ENCODE results near the gene ADGRG6. TPM values are rescaled to one million over a fixed set of nuclear protein-coding genes. Genes with fewer than 3 reads are reported as not detected.

Gene ADGRG6
- total and polyA plus RNA-seq, 2 of the 8 experiments (the other 6 are each of a cell fraction or from before 2014, with no cell fraction given), result 1.1 to 6.2 TPM

GRCh38 chr6:142331075-142331551 is 29.3 kb downstream of the ADGRG6 start:
- H2BK5ac ChIP-seq (ENCODE audit: low read depth, low read length), result no peak overlapping the region
- WGBS, 2 experiments (ENCODE audit: extremely low coverage in 1 of 2, insufficient coverage in 1 of 2, insufficient read length in 1 of 2, insufficient replicate concordance in 2 of 2, low coverage in 1 of 2, low lambda C conversion rate in 2 of 2, missing lambda C conversion rate in 1 of 2), result 73% methylated on average over 2 of the region's 2 CpGs; no CpG with 5 or more reads in 1 of the 2 experiments
- no peaks in the 10 kb centered on the region for H3K9me3 ChIP-seq (ENCODE audit: insufficient read depth in 2 of 2, low read depth in 1 of 2, low read length in 1 of 2)
- H3K36me3 ChIP-seq (ENCODE audit: control insufficient read depth in 2 of 4, insufficient read depth in 4 of 4, low read length in 3 of 4), result no peaks in the 10 kb centered on the region
- no peaks in the 10 kb centered on the region for H3K27me3 ChIP-seq (replicated peaks in 1 of 4; ENCODE audit: control insufficient read depth in 3 of 4, extremely low read depth in 1 of 4, insufficient read depth in 3 of 4, low read length in 3 of 4)
- H2BK120ac ChIP-seq (replicated peaks; ENCODE audit: low read depth, low read length), result no peak overlapping the region
- no peaks in the 10 kb centered on the region; the same call in 1 of the 2 replicates for H3K23me2 ChIP-seq (ENCODE audit: low read depth, low read length)
- H2AK5ac ChIP-seq (ENCODE audit: low read depth, low read length), result no peak overlapping the region
- H3K79me1 ChIP-seq (ENCODE audit: low read depth, low read length), result no peaks in the 10 kb centered on the region
- H2BK12ac ChIP-seq (ENCODE audit: low read depth, low read length), result no peak overlapping the region
- DNase-seq (ENCODE audit: low read depth in 1 of 2, low spot score in 2 of 2), result no peak
- no peak overlapping the region for H4K5ac ChIP-seq (ENCODE audit: insufficient read length, low read depth, low read length)
- no peak overlapping the region for H4K91ac ChIP-seq (replicated peaks; ENCODE audit: insufficient read length, low read length)
- H3K18ac ChIP-seq (ENCODE audit: extremely low read depth, low read length), result no peak overlapping the region
- H3K79me2 ChIP-seq (ENCODE audit: control insufficient read depth in 1 of 2, insufficient read depth in 2 of 2, low read length in 2 of 2), result no peaks in the 10 kb centered on the region
- H2AFZ ChIP-seq (ENCODE audit: low read length), result no peak overlapping the region
- no peak overlapping the region for H3K4me3 ChIP-seq (ENCODE audit: extremely low read depth in 1 of 4, insufficient read depth in 2 of 4, low read depth in 3 of 4, low read length in 4 of 4)
- ChIA-PET CTCF (ENCODE audit: partially characterized antibody) (interaction anchor here (0.8 to 1.2 kb wide), 4 partner anchors 9 to 99 kb away, joined by 3 to 4 read pairs (median 4); no protein-coding TSS in a partner anchor), POLR2A (ENCODE audit: partially characterized antibody) (no interaction called here)
- no peak overlapping the region for H4K8ac ChIP-seq (ENCODE audit: extremely low read depth, insufficient read depth, low read length)
- H3K14ac ChIP-seq (ENCODE audit: insufficient read length), result no peak overlapping the region
- H3K23ac ChIP-seq (ENCODE audit: insufficient read length), result no peak overlapping the region
- no peaks in the 10 kb centered on the region for H3K4me1 ChIP-seq (replicated peaks in 1 of 4; ENCODE audit: control insufficient read depth in 3 of 4, insufficient read depth in 4 of 4, low read length in 3 of 4)
- H2BK20ac ChIP-seq (ENCODE audit: low read length), result no peak overlapping the region
- H3K27ac ChIP-seq (ENCODE audit: low read depth, low read length), result no peak overlapping the region
- no peak overlapping the region for H3K4me2 ChIP-seq (ENCODE audit: insufficient read depth in 1 of 2, low read depth in 2 of 2, low read length in 2 of 2)
- no peak overlapping the region for H3K56ac ChIP-seq (replicated peaks; ENCODE audit: insufficient read length, low read depth, low read length)
- H3K9ac ChIP-seq (replicated peaks in 1 of 4; ENCODE audit: extremely low read depth in 1 of 4, low read depth in 3 of 4, low read length in 3 of 4), result no peak overlapping the region
- FAIRE-seq, result no peak
- H4K20me1 ChIP-seq (replicated peaks in 1 of 2; ENCODE audit: control insufficient read depth in 1 of 2, insufficient read depth in 2 of 2, low read length in 2 of 2), result no peaks in the 10 kb centered on the region
- H2BK15ac ChIP-seq (ENCODE audit: low read length), result no peak overlapping the region
- H3K4ac ChIP-seq (replicated peaks; ENCODE audit: insufficient read length, low read depth, low read length), result no peak overlapping the region
- TF ChIP-seq CTBP2 (IDR thresholded peaks at IDR 0.05; ENCODE audit: borderline replicate concordance, insufficient read depth, insufficient read length, low read length) (no peak), SP2 (IDR thresholded peaks at IDR 0.05; ENCODE audit: low read length) (no peak), CEBPB (IDR thresholded peaks at IDR 0.05; ENCODE audit: low read depth, low read length) (no peak), CHD1 (IDR thresholded peaks at IDR 0.05; ENCODE audit: low read depth, low read length) (no peak), BRCA1 (IDR thresholded peaks at IDR 0.05; ENCODE audit: low read depth, low read length) (no peak), TAF7 (optimal IDR thresholded peaks at IDR 0.05; ENCODE audit: borderline replicate concordance, low read depth, low read length) (no peak), CBX5 (IDR thresholded peaks at IDR 0.05; ENCODE audit: low read depth, low read length) (no peak), NRF1 (IDR thresholded peaks at IDR 0.05; ENCODE audit: low read depth, low read length) (no peak), RBBP5 (IDR thresholded peaks at IDR 0.05; ENCODE audit: borderline replicate concordance, low read depth, low read length) (no peak), USF2 (IDR thresholded peaks at IDR 0.05; ENCODE audit: low read length) (no peak), RNF2 (IDR thresholded peaks at IDR 0.05; ENCODE audit: borderline replicate concordance, low read depth, low read length, missing control alignments, poor library complexity, severe bottlenecking) (no peak)
- TF ChIP-seq, protein P1, sequence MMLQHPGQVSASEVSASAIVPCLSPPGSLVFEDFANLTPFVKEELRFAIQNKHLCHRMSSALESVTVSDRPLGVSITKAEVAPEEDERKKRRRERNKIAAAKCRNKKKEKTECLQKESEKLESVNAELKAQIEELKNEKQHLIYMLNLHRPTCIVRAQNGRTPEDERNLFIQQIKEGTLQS (IDR thresholded peaks at IDR 0.05; ENCODE audit: insufficient read depth, low read depth, low read length), result no peak

All from H1 (cell line).